Measurements from ENCODE around the gene RSPO1. TPM values are rescaled to one million over a fixed set of nuclear protein-coding genes. Genes with fewer than 3 reads are reported as not detected.

Gene RSPO1
- total RNA-seq, 2 experiments from 2014 or later: not detected

DNA sequence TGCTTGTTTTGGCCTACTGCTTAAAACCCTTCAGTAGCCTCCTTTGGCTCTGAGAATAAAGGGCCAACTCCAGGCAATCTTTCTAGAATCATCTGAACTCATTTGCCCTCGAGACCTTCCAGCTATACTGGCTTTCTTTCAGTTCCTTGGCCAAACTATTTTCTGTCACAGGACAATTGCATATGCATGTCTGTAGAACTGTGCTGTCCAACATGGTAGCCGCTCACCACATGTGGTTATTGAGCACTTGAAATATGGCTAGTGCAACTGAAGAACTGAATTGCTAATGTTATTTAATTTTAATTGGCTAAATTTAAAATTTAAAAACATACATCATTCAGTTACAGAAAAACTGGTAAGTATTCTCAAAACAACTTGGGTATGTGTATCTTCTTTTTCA, 24.7 kb downstream of the RSPO1 start:
- H3K4me1 ChIP-seq (ENCODE audit: insufficient read depth, low read length, poor library complexity, severe bottlenecking): peaks cover 8% of the 10 kb centered on the region
- H3K9me2 ChIP-seq (ENCODE audit: insufficient read depth, low read length): no peaks in the 10 kb centered on the region
- H3K79me2 ChIP-seq (ENCODE audit: insufficient read depth, low read depth, low read length): no peaks in the 10 kb centered on the region
- no peak for DNase-seq (ENCODE audit: low spot score)
- no TSS peak for BruUV-seq (replicated peaks)
- H4K20me1 ChIP-seq (ENCODE audit: insufficient read depth, low read length): no peaks in the 10 kb centered on the region
- TF ChIP-seq EZH2phosphoT487 (IDR thresholded peaks at IDR 0.05; ENCODE audit: borderline replicate concordance, low read depth, low read length): no peak
- TF ChIP-seq, protein P1, sequence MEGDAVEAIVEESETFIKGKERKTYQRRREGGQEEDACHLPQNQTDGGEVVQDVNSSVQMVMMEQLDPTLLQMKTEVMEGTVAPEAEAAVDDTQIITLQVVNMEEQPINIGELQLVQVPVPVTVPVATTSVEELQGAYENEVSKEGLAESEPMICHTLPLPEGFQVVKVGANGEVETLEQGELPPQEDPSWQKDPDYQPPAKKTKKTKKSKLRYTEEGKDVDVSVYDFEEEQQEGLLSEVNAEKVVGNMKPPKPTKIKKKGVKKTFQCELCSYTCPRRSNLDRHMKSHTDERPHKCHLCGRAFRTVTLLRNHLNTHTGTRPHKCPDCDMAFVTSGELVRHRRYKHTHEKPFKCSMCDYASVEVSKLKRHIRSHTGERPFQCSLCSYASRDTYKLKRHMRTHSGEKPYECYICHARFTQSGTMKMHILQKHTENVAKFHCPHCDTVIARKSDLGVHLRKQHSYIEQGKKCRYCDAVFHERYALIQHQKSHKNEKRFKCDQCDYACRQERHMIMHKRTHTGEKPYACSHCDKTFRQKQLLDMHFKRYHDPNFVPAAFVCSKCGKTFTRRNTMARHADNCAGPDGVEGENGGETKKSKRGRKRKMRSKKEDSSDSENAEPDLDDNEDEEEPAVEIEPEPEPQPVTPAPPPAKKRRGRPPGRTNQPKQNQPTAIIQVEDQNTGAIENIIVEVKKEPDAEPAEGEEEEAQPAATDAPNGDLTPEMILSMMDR (conservative IDR thresholded peaks at IDR 0.05; ENCODE audit: low read length): no peak
- H2AFZ ChIP-seq (ENCODE audit: low read length): no peak overlapping the region
- H3K4me2 ChIP-seq (ENCODE audit: low read length): no peak overlapping the region
- H3K36me3 ChIP-seq (ENCODE audit: insufficient read depth, low read length): no peaks in the 10 kb centered on the region
- H3K4me3 ChIP-seq (ENCODE audit: low read depth, low read length, poor library complexity, severe bottlenecking): no peak overlapping the region
- ChIA-PET CTCF (ENCODE audit: unreplicated experiment) (no interaction called here), POLR2A (no interaction called here)
- H3K9me3 ChIP-seq (ENCODE audit: low read length): no peaks in the 10 kb centered on the region
- intact Hi-C loops (cut with micrococcal nuclease; ENCODE audit: unreplicated experiment): no loop called here
- H3K27ac ChIP-seq (ENCODE audit: low read depth, low read length, poor library complexity, severe bottlenecking): no peak overlapping the region

DNA sequence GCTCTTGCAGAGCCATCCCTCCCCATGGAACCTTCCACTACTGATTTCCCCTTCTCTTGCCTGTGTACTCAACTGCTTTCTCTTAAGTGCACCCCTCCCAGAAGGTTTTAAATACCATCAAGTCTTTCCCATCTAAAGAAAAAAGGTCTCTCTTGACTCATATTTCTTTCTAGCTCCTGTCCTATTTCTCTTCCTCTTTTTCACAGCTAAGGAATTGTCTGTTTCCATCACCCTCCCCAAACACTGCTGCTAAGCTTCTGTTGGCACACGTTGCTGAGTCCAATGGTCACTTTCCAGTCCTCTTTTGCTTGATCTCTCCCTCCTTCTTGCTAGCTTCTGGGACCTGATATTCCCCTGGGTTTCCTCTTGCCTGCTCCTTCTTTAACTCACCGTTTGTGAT, 25.7 kb downstream of the RSPO1 start:
- H3K4me3 ChIP-seq (ENCODE audit: low read depth, low read length, poor library complexity, severe bottlenecking): no peak overlapping the region

More for the DNA sequence above, 25.7 kb downstream of the RSPO1 start:
- Histone ChIP-seq H3K9me3 (ENCODE audit: low read length) (no peaks in the 10 kb centered on the region), H3K4me1 (ENCODE audit: insufficient read depth, low read length, poor library complexity, severe bottlenecking) (peaks cover 8% of the 10 kb centered on the region), H3K36me3 (ENCODE audit: insufficient read depth, low read length) (no peaks in the 10 kb centered on the region), H4K20me1 (ENCODE audit: insufficient read depth, low read length) (no peaks in the 10 kb centered on the region), H3K9me2 (ENCODE audit: insufficient read depth, low read length) (no peaks in the 10 kb centered on the region), H3K79me2 (ENCODE audit: insufficient read depth, low read depth, low read length) (no peaks in the 10 kb centered on the region), H3K27ac (ENCODE audit: low read depth, low read length, poor library complexity, severe bottlenecking) (no peak overlapping the region), H2AFZ (ENCODE audit: low read length) (no peak overlapping the region), H3K4me2 (ENCODE audit: low read length) (no peak overlapping the region)
- no peak for TF ChIP-seq EZH2phosphoT487 (IDR thresholded peaks at IDR 0.05; ENCODE audit: borderline replicate concordance, low read depth, low read length)
- TF ChIP-seq, protein P1 (conservative IDR thresholded peaks at IDR 0.05; ENCODE audit: low read length): no peak
- no peak for DNase-seq (ENCODE audit: low spot score)
- BruUV-seq (replicated peaks): no TSS peak
- ChIA-PET POLR2A (interaction anchor here (0.6 to 1.3 kb wide), 3 partner anchors 9 to 13 kb away, joined by 3 to 6 read pairs (median 3); partner anchors contain the start of gene GNL2), CTCF (ENCODE audit: unreplicated experiment) (interaction anchor here (0.5 to 1.2 kb wide), 2 partner anchors 10 to 1126 kb away, joined by 3 read pairs; no protein-coding TSS in a partner anchor)
- intact Hi-C loops (cut with micrococcal nuclease; ENCODE audit: unreplicated experiment): no loop called here

Measured in OCI-LY7 (cell line).